Loucy (cell line): ENCODE measurements around the gene SLC26A8.

Source experiments
- CTCF ChIP-seq: fragments of 200-600 bp; sonication (generic); conservative IDR thresholded peaks from 2 replicates; pipeline ENCODE4 v1.5.1; 2014; ENCODE audit warnings: mild to moderate bottlenecking, antibody characterized with exemption, low read length
- EZH2phosphoT487 ChIP-seq: fragments of 200-600 bp; IDR thresholded peaks from 2 replicates; pipeline ENCODE4 v1.6.1; 2018; ENCODE audit warnings: antibody characterized with exemption, mild to moderate bottlenecking, moderate library complexity, borderline replicate concordance

GRCh38 chr6:35897036-35897435 is 127.4 kb downstream of the SLC26A8 start:
- TF ChIP-seq CTCF (no peak), EZH2phosphoT487 (no peak)
